AG09309 (cell line): ENCODE measurements around the gene CLMN.
"Not testable (repeated sequence)": the region's sequence is repeated elsewhere in the genome, so short reads cannot be mapped to it uniquely, and the experiment has no call there.

ENCODE experiments used
- DNase-seq: peaks from one replicate; pipeline ENCODE4 v3.0.0-alpha.2; 2010; ENCODE audit warnings: low read depth
- H3K4me3 ChIP-seq: 2 replicates; pipeline ENCODE4 v1.5.1; 2011; ENCODE audit warnings: mild to moderate bottlenecking, low read depth, low read length, moderate library complexity; ENCODE audit not compliant: control insufficient read depth
- TF ChIP-seq, protein P1 (sequence below): IDR thresholded peaks from 2 replicates; pipeline ENCODE4 v1.5.1; 2011; ENCODE audit warnings: mild to moderate bottlenecking, low read depth, low read length, inconsistent platforms; ENCODE audit not compliant: insufficient read depth, control insufficient read depth; ENCODE audit errors: missing control alignments

CLMN gene

DNA sequence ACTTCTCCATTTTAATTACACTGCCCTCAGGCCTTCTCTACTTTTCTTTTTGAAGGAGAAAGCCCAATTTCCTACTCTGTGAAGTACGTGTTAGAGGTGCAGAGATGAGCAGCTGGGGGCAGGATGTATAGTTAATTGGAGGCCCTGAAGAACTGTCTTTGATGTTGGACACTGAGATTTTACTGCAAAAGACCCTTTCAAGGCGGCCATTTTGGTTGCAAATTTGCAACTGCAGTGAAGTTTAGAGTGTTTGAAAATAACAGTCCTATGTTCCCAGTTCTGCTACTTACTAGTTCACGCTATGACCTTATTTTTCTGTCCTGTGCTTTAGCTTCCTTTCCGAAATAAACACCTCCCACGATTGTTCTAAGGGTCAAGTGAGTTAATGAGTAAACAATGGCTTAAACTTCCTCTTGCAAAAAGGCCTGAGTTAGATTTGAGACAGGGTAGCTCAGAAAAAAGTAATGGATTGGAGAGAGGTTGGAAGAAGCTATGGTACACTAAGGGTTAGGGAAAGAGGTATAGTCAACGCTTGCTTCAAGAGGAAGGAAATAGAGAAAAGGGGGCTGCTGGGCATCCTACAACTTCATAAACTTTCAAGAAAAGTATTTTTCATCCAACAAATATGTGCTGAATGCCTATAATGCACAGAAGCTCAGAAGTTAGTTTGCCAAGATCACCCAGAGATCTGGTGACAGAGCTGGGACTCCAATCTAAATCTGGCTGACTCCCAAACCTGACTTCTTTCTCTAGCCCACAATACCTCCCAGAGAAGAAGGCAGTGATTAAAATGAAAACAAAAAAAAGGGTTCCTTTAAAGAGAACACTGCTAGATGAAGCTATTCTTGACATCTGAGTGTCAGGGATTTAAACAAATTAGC is 135.9 kb downstream of the CLMN start:
- no peak overlapping the region for H3K4me3 ChIP-seq
- no peak for DNase-seq
- TF ChIP-seq, protein P1, sequence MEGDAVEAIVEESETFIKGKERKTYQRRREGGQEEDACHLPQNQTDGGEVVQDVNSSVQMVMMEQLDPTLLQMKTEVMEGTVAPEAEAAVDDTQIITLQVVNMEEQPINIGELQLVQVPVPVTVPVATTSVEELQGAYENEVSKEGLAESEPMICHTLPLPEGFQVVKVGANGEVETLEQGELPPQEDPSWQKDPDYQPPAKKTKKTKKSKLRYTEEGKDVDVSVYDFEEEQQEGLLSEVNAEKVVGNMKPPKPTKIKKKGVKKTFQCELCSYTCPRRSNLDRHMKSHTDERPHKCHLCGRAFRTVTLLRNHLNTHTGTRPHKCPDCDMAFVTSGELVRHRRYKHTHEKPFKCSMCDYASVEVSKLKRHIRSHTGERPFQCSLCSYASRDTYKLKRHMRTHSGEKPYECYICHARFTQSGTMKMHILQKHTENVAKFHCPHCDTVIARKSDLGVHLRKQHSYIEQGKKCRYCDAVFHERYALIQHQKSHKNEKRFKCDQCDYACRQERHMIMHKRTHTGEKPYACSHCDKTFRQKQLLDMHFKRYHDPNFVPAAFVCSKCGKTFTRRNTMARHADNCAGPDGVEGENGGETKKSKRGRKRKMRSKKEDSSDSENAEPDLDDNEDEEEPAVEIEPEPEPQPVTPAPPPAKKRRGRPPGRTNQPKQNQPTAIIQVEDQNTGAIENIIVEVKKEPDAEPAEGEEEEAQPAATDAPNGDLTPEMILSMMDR: no peak

DNA sequence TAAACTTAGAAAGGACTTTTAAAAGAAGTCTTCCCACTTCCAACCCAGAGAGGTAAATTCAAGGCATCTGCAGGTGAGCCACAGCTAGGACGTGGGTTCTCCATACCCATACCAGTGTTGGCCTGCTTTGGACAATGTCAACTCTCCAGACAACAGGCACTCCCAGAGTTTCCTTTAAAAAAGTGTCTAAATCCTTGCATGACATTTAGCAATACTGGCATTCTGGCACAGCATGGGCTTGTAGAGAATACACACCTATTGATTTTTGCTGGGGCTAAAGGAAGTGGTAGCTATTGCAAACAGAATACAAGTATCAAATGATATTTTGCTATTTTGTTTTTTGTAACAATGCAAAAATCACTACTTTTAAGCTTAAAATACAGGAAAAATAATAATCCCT is 136.6 kb downstream of the CLMN start:
- TF ChIP-seq, protein P1: no peak

GRCh38 chr14:95182379-95182778 is 137.3 kb downstream of the CLMN start:
- H3K4me3 ChIP-seq: no peak overlapping the region
- TF ChIP-seq, protein P1: no peak
- no peak for DNase-seq

More for the DNA sequence above, 136.6 kb downstream of the CLMN start:
- H3K4me3 ChIP-seq: no peak overlapping the region
- no peak for DNase-seq

- H3K4me3 ChIP-seq: no peak overlapping the region
- TF ChIP-seq, protein P1: no peak
- no peak for DNase-seq
These were observed 138.6 kb downstream of the CLMN start for GRCh38 chr14:95180966-95181741.

GRCh38 chr14:95175670-95176069 is 144.0 kb downstream of the CLMN start:
- DNase-seq, H3K4me3 ChIP-seq: not testable (repeated sequence)

- TF ChIP-seq, protein P1: no peak
- DNase-seq: no peak
- H3K4me3 ChIP-seq: no peak overlapping the region
These were observed 145.4 kb downstream of the CLMN start for GRCh38 chr14:95174184-95174792.
